ENCODE measurements around the gene SLCO3A1. TPM values are rescaled to one million over a fixed set of nuclear protein-coding genes. Genes with fewer than 3 reads are reported as not detected.

Gene SLCO3A1
- total RNA-seq, 4 donors from 2014 or later: 10.9 to 18.1 (median 14.2) TPM

- H3K27me3 ChIP-seq: no peaks in the 10 kb centered on the region
- H3K36me3 ChIP-seq: no peaks in the 10 kb centered on the region
- no peaks in the 10 kb centered on the region for H3K9me3 ChIP-seq
- WGBS, 2 donors: 62 to 90% methylated on average over 2 to 3 of the region's 3 CpGs
- TF ChIP-seq POLR2A (IDR thresholded peaks at IDR 0.05) (no peak), CTCF (IDR thresholded peaks at IDR 0.05) (peak in 2 of 6 experiments; percentile 26 to 35)
- no peak overlapping the region for H3K27ac ChIP-seq
- no peak for DNase-seq
- no peak overlapping the region for H3K4me3 ChIP-seq
- intact Hi-C loops (cut with DNase I): loop anchor here (5.0 to 10.0 kb wide), 5 partner anchors 114 to 777 kb away; partner anchors contain the start of gene SLCO3A1
- peaks cover 0 to 49% (median 23%) of the 10 kb centered on the region in 3 donors for H3K4me1 ChIP-seq
Measured at GRCh38 chr15:92079047-92079446, 225.5 kb downstream of the SLCO3A1 start.

GRCh38 chr15:92079647-92080255, 226.2 kb downstream of the SLCO3A1 start:
- Histone ChIP-seq H3K27me3 (no peaks in the 10 kb centered on the region), H3K27ac (no peak overlapping the region), H3K9me3 (no peaks in the 10 kb centered on the region), H3K4me1 (peaks cover 0 to 42% (median 15%) of the 10 kb centered on the region in 3 donors), H3K4me3 (no peak overlapping the region), H3K36me3 (no peaks in the 10 kb centered on the region)
- 91 to 92% methylated on average over 5 to 9 of the region's 10 CpGs for WGBS, 2 donors
- no peak for TF ChIP-seq CTCF (IDR thresholded peaks at IDR 0.05)
- no peak for TF ChIP-seq POLR2A (IDR thresholded peaks at IDR 0.05)
- intact Hi-C loops (cut with DNase I): loop anchor here (5.0 to 10.0 kb wide), 5 partner anchors 115 to 777 kb away; partner anchors contain the start of gene SLCO3A1
- DNase-seq: no peak

- Histone ChIP-seq H3K27me3 (no peaks in the 10 kb centered on the region), H3K36me3 (no peaks in the 10 kb centered on the region), H3K27ac (no peak overlapping the region), H3K4me3 (no peak overlapping the region), H3K4me1 (peaks cover 0 to 32% (median 6%) of the 10 kb centered on the region in 3 donors), H3K9me3 (no peaks in the 10 kb centered on the region)
- TF ChIP-seq POLR2A (IDR thresholded peaks at IDR 0.05) (no peak), CTCF (IDR thresholded peaks at IDR 0.05) (peak; percentile 33 to 82 (median 76))
- WGBS, 2 donors: 18 to 19% methylated on average over 10 of the region's 10 CpGs
- DNase-seq: no peak
- intact Hi-C loops (cut with DNase I): no loop called here
Measured at GRCh38 chr15:92082006-92082843, 228.7 kb downstream of the SLCO3A1 start.

GRCh38 chr15:92083190-92083589, 229.7 kb downstream of the SLCO3A1 start:
- TF ChIP-seq CTCF (IDR thresholded peaks at IDR 0.05) (no peak), POLR2A (IDR thresholded peaks at IDR 0.05) (no peak)
- intact Hi-C loops (cut with DNase I): no loop called here
- no peak overlapping the region for H3K27ac ChIP-seq

GRCh38 chr15:92087211-92087610, 233.7 kb downstream of the SLCO3A1 start:
- H3K4me1 ChIP-seq: peaks cover 1 to 39% (median 3%) of the 10 kb centered on the region in 3 donors
- no peak for DNase-seq
- intact Hi-C loops (cut with DNase I): no loop called here
- no peak overlapping the region for H3K4me3 ChIP-seq
- 35 to 73% methylated on average over 2 of the region's 2 CpGs for WGBS, 2 donors
- no peak overlapping the region for H3K27ac ChIP-seq
- TF ChIP-seq CTCF (IDR thresholded peaks at IDR 0.05): no peak
- no peak for TF ChIP-seq POLR2A (IDR thresholded peaks at IDR 0.05)
- H3K27me3 ChIP-seq: no peaks in the 10 kb centered on the region
- H3K36me3 ChIP-seq: no peaks in the 10 kb centered on the region
- no peaks in the 10 kb centered on the region for H3K9me3 ChIP-seq

More at GRCh38 chr15:92083190-92083589, 229.7 kb downstream of the SLCO3A1 start:
- Histone ChIP-seq H3K4me3 (no peak overlapping the region), H3K27me3 (no peaks in the 10 kb centered on the region), H3K4me1 (peaks cover 3 to 32% (median 6%) of the 10 kb centered on the region in 3 donors), H3K36me3 (no peaks in the 10 kb centered on the region), H3K9me3 (no peaks in the 10 kb centered on the region)
- WGBS, 2 donors: 81 to 94% methylated on average over 3 to 4 of the region's 4 CpGs
- DNase-seq: no peak
